Endothelial cell of coronary artery (primary cell): ENCODE results near the gene NDST1. TPM values are rescaled to one million over a fixed set of nuclear protein-coding genes. Genes with fewer than 3 reads are reported as not detected.

Experiments used
- total RNA-seq: library from RNA; depleted of rRNA; stranded (reverse); fragments of >200 nt; gene quantifications from 2 replicates; pipeline ENCODE4 v1.2.3, GENCODE V29; 2014

The NDST1 gene
- total RNA-seq = 39.4 and 62.3 TPM in 2 replicates

DNA sequence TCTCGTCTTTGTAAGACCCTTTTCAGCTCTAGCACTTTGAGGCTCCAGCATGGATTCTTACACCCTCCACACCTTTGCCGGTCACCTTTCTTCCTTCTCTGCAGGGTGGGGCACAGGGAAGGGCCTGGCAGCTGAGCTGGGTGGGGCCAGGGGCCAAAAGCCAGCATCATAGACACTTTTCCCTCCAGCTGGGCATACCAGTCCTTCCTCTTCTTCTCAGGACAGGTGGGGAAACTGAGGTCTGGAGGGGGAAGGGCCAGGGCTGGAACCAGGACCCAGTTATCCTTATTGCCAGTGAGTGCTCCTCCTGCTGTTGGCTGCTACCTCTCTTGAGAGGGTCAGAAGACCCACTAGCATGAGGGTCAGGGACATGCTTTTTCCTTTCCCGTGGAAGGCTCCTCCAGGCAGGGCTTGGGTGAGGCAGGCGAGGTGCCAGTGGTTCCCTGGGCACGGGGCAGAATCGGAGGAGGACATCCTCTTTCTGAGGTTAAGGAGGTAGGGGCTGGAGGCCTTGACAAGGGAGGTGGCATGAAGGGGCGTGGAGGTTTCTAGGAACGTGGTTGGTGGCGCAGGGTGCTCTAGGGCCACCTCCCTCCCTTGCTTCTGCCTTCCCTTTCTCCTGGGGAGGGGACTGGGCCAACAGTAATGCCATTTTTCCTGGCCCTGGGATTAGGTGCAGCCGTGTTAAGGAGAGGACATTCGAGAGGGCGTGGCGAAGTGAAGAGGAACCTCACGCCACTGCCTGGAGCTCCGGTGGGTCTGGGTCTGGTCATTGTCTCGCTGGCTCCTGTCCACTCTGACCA, at the start of gene NDST1:
Gene NDST1 (plus strand): TSS at position 658 of the 803 bp plus-strand sequence. CDS start 13,124 bp downstream, outside the sequence.

Other genes starting within 250 kb of the NDST1 start
- gene CAMK2A, start 218.4 kb upstream of the NDST1 start, total RNA-seq = not detected in 2 replicates
- gene ARSI, start 205.2 kb upstream of the NDST1 start, total RNA-seq = 0.09 and 0.28 TPM in 2 replicates
- 16.0 and 18.5 TPM in 2 replicates for gene TCOF1, start 150.4 kb upstream of the NDST1 start, total RNA-seq
- 0.36 and 0.56 TPM in 2 replicates for gene CD74, start 95.2 kb upstream of the NDST1 start, total RNA-seq
- 3,989 and 4,022 TPM in 2 replicates for gene RPS14, start 58.4 kb upstream of the NDST1 start, total RNA-seq
- 10.0 and 39.4 TPM in 2 replicates for gene SYNPO, start 132.5 kb downstream of the NDST1 start, total RNA-seq
- gene MYOZ3, start 153.1 kb downstream of the NDST1 start, total RNA-seq = 0.18 and 0.94 TPM in 2 replicates
- gene RBM22, start 192.9 kb downstream of the NDST1 start, total RNA-seq = 18.5 and 18.9 TPM in 2 replicates